Left ventricle myocardium inferior (tissue), 1 donor: ENCODE results near the gene LFNG. TPM values are rescaled to one million over a fixed set of nuclear protein-coding genes. Genes with fewer than 3 reads are reported as not detected.

Experiments
- DNase-seq: peaks from one replicate; pipeline ENCODE4 v3.0.0-alpha.2; 2020
- H3K27ac ChIP-seq: fragments of 200-600 bp; replicated peaks from 2 replicates; pipeline ENCODE4 v1.8.0; 2021
- H3K27me3 ChIP-seq: fragments of 200-600 bp; 2 replicates; pipeline ENCODE4 v1.8.0; 2021; ENCODE audit warnings: low read depth
- H3K36me3 ChIP-seq: fragments of 200-600 bp; 2 replicates; pipeline ENCODE4 v1.8.0; 2021
- H3K4me1 ChIP-seq: fragments of 200-600 bp; 2 replicates; pipeline ENCODE4 v1.8.0; 2021
- H3K4me3 ChIP-seq: fragments of 200-600 bp; 2 replicates; pipeline ENCODE4 v1.8.0; 2021; ENCODE audit warnings: mild to moderate bottlenecking, moderate library complexity
- H3K9me3 ChIP-seq: fragments of 200-600 bp; replicated peaks from 2 replicates; pipeline ENCODE4 v1.8.0; 2021
- CTCF ChIP-seq: fragments of 200-600 bp; IDR thresholded peaks from 2 replicates; pipeline ENCODE4 v1.8.0; 2021; ENCODE audit warnings: antibody characterized with exemption, mild to moderate bottlenecking, borderline replicate concordance
- intact Hi-C: fragments of 100-400 bp; cut with micrococcal nuclease; formaldehyde crosslinking; loops from one replicate; pipeline ENCODE4 v1.11.0; 2022
- total RNA-seq: library from RNA; stranded (reverse); fragmentation: NEBNext Ultra II Directional; extraction: Animal tissue kit (Norgen Biotek cat#: 25700); gene quantifications from one replicate; pipeline ENCODE4 v1.2.1, GENCODE V29; 2021
- donor health status: DM: no; HTN: yes; CAD: no; lungs with severe emphysema.

LFNG gene
- total RNA-seq, 1 donor from 2014 or later = 5.2 TPM

- Histone ChIP-seq H3K4me1 (peaks cover 71% of the 10 kb centered on the region), H3K27me3 (peaks cover 63% of the 10 kb centered on the region), H3K9me3 (no peaks in the 10 kb centered on the region), H3K4me3 (peak overlapping the region; percentile 73), H3K36me3 (peaks cover 12% of the 10 kb centered on the region), H3K27ac (peak overlapping the region; percentile 91)
- DNase-seq = no peak
- no peak for TF ChIP-seq CTCF
- intact Hi-C loops = no loop called here
These were observed 1.8 kb downstream of the LFNG start for GRCh38 chr7:2521341-2521745.

GRCh38 chr7:2521952-2522591, 2.5 kb downstream of the LFNG start:
- Histone ChIP-seq H3K27me3 (peaks cover 69% of the 10 kb centered on the region), H3K4me1 (peaks cover 75% of the 10 kb centered on the region)
- intact Hi-C loops = no loop called here

GRCh38 chr7:2522780-2523433, 3.3 kb downstream of the LFNG start:
- Histone ChIP-seq H3K36me3 (peaks cover 24% of the 10 kb centered on the region), H3K9me3 (no peaks in the 10 kb centered on the region), H3K4me1 (peaks cover 82% of the 10 kb centered on the region), H3K27ac (peak overlapping the region; percentile 91), H3K4me3 (peak overlapping the region; percentile 73), H3K27me3 (peaks cover 71% of the 10 kb centered on the region)
- no peak for TF ChIP-seq CTCF
- no peak for DNase-seq
- intact Hi-C loops = no loop called here

More at GRCh38 chr7:2521952-2522591, 2.5 kb downstream of the LFNG start:
- Histone ChIP-seq H3K9me3 (no peaks in the 10 kb centered on the region), H3K4me3 (peak overlapping the region; percentile 73), H3K36me3 (peaks cover 20% of the 10 kb centered on the region), H3K27ac (peak overlapping the region; percentile 91)
- peak; percentile 50 for DNase-seq
- TF ChIP-seq CTCF = no peak

GRCh38 chr7:2523461-2523936, 3.9 kb downstream of the LFNG start:
- Histone ChIP-seq H3K4me1 (peaks cover 82% of the 10 kb centered on the region), H3K27me3 (peaks cover 71% of the 10 kb centered on the region), H3K27ac (peak overlapping the region; percentile 91), H3K36me3 (peaks cover 24% of the 10 kb centered on the region), H3K9me3 (no peaks in the 10 kb centered on the region), H3K4me3 (peak overlapping the region; percentile 73)
- TF ChIP-seq CTCF = no peak
- intact Hi-C loops = no loop called here
- no peak for DNase-seq

- peak overlapping the region; percentile 73 for H3K4me3 ChIP-seq
- H3K9me3 ChIP-seq = no peaks in the 10 kb centered on the region
- peak; percentile 84 for DNase-seq
- intact Hi-C loops = no loop called here
- peak overlapping the region; percentile 91 for H3K27ac ChIP-seq
- peaks cover 71% of the 10 kb centered on the region for H3K27me3 ChIP-seq
- peaks cover 24% of the 10 kb centered on the region for H3K36me3 ChIP-seq
- no peak for TF ChIP-seq CTCF
- H3K4me1 ChIP-seq = peaks cover 82% of the 10 kb centered on the region
These were observed 4.6 kb downstream of the LFNG start for GRCh38 chr7:2523941-2524807.
